ENCODE results near the gene ERN2. TPM values are rescaled to one million over a fixed set of nuclear protein-coding genes. Genes with fewer than 3 reads are reported as not detected.

ERN2 gene
- total RNA-seq, 2 experiments from 2014 or later, result not detected

DNA sequence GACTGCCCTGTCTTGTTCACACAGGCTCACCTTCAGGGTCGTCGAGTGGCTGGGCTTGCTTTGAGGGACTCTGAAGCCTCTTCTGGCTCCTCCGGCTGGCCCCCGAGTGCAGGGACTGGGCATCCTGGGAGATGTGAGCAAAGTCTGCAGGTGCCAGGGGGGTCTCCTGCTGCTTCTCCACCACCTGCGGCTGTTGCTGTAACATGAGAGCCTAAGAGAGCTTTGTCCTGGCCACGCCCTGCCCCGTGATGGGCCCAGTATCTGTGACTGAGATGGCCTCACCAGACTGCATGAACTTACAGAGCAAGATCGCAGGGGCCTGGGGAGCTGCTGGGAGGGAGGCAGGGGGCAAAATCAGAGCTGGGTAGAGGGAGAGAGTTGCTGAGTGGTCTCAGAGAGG is 12.5 kb downstream of the ERN2 start:
- CTCF ChIA-PET, result interaction anchor here (0.8 to 0.9 kb wide), 2 partner anchors 34 to 313 kb away, joined by 3 read pairs; no protein-coding TSS in a partner anchor
- DNase-seq (no peak), ATAC-seq (no peak)
- H3K27ac Mint-ChIP-seq, result no peak overlapping the region
- H3K27me3 Mint-ChIP-seq, result peaks cover 6% of the 10 kb centered on the region
- POLR2A ChIA-PET, result no interaction called here
- H3K4me3 Mint-ChIP-seq, result no peak overlapping the region
- TF ChIP-seq, protein P1, sequence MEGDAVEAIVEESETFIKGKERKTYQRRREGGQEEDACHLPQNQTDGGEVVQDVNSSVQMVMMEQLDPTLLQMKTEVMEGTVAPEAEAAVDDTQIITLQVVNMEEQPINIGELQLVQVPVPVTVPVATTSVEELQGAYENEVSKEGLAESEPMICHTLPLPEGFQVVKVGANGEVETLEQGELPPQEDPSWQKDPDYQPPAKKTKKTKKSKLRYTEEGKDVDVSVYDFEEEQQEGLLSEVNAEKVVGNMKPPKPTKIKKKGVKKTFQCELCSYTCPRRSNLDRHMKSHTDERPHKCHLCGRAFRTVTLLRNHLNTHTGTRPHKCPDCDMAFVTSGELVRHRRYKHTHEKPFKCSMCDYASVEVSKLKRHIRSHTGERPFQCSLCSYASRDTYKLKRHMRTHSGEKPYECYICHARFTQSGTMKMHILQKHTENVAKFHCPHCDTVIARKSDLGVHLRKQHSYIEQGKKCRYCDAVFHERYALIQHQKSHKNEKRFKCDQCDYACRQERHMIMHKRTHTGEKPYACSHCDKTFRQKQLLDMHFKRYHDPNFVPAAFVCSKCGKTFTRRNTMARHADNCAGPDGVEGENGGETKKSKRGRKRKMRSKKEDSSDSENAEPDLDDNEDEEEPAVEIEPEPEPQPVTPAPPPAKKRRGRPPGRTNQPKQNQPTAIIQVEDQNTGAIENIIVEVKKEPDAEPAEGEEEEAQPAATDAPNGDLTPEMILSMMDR (IDR thresholded peaks at IDR 0.05), result no peak
- intact Hi-C loops (cut with micrococcal nuclease), result no loop called here
- no peaks in the 10 kb centered on the region for H3K4me1 Mint-ChIP-seq (ENCODE audit: low read depth)
- H3K36me3 Mint-ChIP-seq (ENCODE audit: low read depth), result no peaks in the 10 kb centered on the region
- H3K9me3 Mint-ChIP-seq, result peaks cover 3% of the 10 kb centered on the region

DNA sequence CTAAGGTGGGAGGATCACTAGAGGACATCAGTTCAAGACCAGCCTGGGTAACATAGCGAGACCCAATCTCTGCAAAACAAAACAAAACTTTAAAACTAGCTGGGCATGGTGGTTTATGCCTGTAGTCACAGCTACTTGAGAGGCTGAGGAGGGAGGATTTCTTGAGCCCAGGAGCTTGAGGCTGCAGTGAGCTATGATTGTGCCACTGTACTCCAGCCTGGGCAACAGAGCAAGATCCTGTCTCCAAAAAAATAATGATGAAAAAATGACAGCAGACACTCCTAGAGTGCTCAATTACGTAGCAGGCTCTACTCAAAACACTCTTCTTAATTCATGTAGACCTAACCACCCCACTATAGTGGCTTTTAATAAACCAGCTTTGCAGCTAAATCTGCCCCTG is 12.9 kb downstream of the ERN2 start:
- ATAC-seq (no peak), DNase-seq (no peak)
- POLR2A ChIA-PET, result no interaction called here
- TF ChIP-seq, protein P1 (IDR thresholded peaks at IDR 0.05), result no peak
- Mint-ChIP-seq H3K4me1 (ENCODE audit: low read depth) (no peaks in the 10 kb centered on the region), H3K27ac (no peak overlapping the region), H3K36me3 (ENCODE audit: low read depth) (no peaks in the 10 kb centered on the region), H3K4me3 (no peak overlapping the region), H3K27me3 (peaks cover 6% of the 10 kb centered on the region), H3K9me3 (peaks cover 3% of the 10 kb centered on the region)
- CTCF ChIA-PET, result no interaction called here
- intact Hi-C loops (cut with micrococcal nuclease), result no loop called here

DNA sequence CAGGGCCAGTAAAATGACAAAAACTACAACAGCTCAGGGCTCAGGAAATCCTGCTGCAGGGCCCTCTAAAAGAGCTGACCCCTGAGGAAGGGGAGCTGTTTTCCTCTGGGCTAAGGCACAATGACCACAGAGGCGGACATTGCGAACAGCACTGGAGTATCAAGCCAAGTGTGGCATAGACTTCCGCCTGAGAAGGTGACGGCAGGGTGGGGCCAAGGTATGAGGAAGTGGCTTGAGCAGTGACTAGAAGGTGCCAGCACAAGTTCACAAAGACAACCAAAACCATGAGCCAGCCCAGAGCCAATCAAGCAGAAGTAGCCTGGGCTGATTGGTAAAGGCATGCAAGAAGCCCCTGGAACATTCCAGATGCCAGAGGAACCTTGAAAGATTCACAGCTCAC is 13.9 kb downstream of the ERN2 start:
- Mint-ChIP-seq H3K27ac (no peak overlapping the region), H3K4me1 (ENCODE audit: low read depth) (peaks cover 5% of the 10 kb centered on the region), H3K4me3 (no peak overlapping the region), H3K9me3 (peaks cover 3% of the 10 kb centered on the region), H3K36me3 (ENCODE audit: low read depth) (no peaks in the 10 kb centered on the region), H3K27me3 (peaks cover 9% of the 10 kb centered on the region)
- ATAC-seq (peak; percentile 56), DNase-seq (peak; percentile 35)
- ChIA-PET POLR2A (no interaction called here), CTCF (no interaction called here)
- TF ChIP-seq, protein P1 (IDR thresholded peaks at IDR 0.05), result no peak
- intact Hi-C loops (cut with micrococcal nuclease), result no loop called here

DNA sequence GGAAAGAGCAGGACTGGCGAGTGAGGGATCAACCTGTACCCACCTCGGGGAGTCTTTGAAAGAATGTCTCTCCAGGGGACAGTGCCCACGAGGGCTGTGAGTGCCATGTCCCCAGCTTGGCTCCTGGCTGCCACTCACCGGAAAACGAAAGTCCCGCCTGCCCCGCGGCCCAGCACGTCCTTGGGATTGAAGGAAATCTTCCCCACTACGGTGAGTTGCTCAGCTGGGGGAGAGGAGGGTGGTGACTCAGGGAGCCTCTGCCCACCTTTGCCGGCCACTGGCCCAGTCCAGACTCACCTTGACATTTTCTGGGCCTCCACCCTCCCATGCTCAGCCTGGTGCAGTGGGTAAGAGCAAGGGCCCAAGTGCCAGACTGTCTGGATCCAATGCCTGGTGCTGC is 17.3 kb downstream of the ERN2 start:
- ChIA-PET POLR2A (no interaction called here), CTCF (no interaction called here)
- TF ChIP-seq, protein P1 (IDR thresholded peaks at IDR 0.05), result no peak
- H3K27ac Mint-ChIP-seq, result no peak overlapping the region
- DNase-seq, result no peak
- H3K4me1 Mint-ChIP-seq (ENCODE audit: low read depth), result peaks cover 5% of the 10 kb centered on the region
- intact Hi-C loops (cut with micrococcal nuclease), result no loop called here
- no peaks in the 10 kb centered on the region for H3K9me3 Mint-ChIP-seq
- H3K36me3 Mint-ChIP-seq (ENCODE audit: low read depth), result peaks cover 6% of the 10 kb centered on the region
- H3K4me3 Mint-ChIP-seq, result no peak overlapping the region
- ATAC-seq, result no peak
- H3K27me3 Mint-ChIP-seq, result peaks cover 7% of the 10 kb centered on the region

DNA sequence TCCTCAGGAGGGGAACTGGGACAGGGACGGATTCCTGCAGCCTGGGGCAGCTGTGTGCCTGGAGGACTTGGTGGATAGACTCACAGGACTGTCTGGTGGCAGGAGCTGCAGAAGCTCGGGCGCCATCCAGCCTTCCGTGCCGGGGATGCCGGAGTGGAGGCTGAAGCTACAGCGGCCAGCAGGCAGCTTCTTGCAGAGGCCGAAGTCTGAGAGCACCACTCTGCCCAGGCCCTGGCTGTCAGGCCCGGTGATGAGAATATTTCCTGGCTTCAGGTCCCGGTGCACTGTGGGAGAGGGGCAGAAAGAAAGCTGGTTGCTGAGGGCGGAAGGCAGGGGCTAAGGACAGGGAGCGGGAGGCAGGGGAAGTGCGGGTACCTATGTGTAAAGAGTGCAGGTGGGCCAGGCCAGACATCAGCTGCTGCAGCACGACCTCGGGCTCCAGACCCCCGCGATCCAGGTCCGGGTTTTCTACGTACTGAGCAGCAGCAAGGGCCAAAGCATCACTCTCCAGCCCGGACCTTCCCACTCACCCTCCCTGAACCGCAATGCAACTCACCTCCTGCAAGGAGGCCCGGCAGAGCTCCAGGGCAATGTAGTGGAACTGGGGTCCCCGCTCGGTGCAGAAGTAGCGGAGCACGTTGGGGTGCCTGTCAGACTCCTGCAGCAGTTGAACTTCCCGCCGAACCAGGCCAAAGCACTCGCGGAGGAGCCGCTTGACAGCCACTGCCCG is 18.2 kb downstream of the ERN2 start:
- DNase-seq (peak; percentile 12), ATAC-seq (peak; percentile 22)
- ChIA-PET CTCF (interaction anchor here (1.1 to 1.2 kb wide), 2 partner anchors 26 to 40 kb away, joined by 3 read pairs; no protein-coding TSS in a partner anchor), POLR2A (interaction anchor here (0.5 to 1.4 kb wide), 3 partner anchors 10 to 248 kb away, joined by 3 to 6 read pairs (median 3); no protein-coding TSS in a partner anchor)
- Mint-ChIP-seq H3K4me3 (no peak overlapping the region), H3K27ac (no peak overlapping the region), H3K27me3 (peaks cover 7% of the 10 kb centered on the region), H3K36me3 (ENCODE audit: low read depth) (peaks cover 8% of the 10 kb centered on the region), H3K4me1 (ENCODE audit: low read depth) (peaks cover 5% of the 10 kb centered on the region), H3K9me3 (no peaks in the 10 kb centered on the region)
- intact Hi-C loops (cut with micrococcal nuclease), result no loop called here
- TF ChIP-seq, protein P1 (IDR thresholded peaks at IDR 0.05), result no peak
